Stimulated activated CD4-positive, alpha-beta T cell treated with anti-CD3 and anti-CD28 coated beads, Interleukin-2, amount 100 ng/mL, for 4 hours (primary cell): ENCODE results near the gene GATM.

Source experiments
- DNase-seq: peaks from one replicate; pipeline ENCODE4 v3.0.0-alpha.2; 2020; ENCODE audit warnings: low read depth

The GATM gene

GRCh38 chr15:45378149-45378912, at the start of gene GATM:
Gene GATM (minus strand): TSS chr15:45378544. CDS start chr15:45378453, 91 bp downstream.
- DNase-seq, result peak; percentile 39

- DNase-seq, result no peak
These were observed 48.7 kb upstream of the GATM start for GRCh38 chr15:45427085-45427484.

GRCh38 chr15:45425135-45425534, 46.8 kb upstream of the GATM start:
- DNase-seq, result no peak

GRCh38 chr15:45424429-45424828, 46.1 kb upstream of the GATM start:
- DNase-seq, result no peak

DNA sequence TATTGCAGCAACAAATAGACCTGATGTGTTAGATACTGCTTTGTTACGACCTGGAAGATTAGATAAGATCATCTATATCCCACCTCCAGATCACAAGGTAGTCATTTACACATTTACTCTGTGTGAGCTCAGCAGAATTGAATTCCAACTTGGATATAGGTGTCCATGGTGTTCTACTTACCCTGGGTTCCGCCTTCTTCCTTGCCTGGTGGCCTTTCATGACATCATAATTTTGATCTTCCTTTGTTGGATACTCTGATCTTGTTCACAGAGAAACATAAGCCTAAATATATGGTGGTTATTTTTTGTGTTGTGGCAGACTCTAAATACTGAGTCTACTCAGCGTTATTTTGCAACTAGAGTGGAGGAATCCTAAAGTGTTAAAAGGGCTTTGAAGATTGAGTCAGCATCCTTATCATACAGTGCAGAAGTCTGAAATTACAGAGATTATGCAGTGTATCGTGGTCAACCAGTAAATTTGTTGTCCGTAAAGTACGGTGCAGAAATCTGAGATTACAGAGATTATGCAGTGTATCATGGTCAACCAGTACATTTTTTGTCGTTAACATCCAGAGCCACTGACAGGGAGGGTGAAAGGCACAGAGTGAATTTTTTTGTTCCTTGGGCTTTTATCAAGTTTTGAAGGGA, 39.1 kb upstream of the GATM start:
- no peak for DNase-seq

DNA sequence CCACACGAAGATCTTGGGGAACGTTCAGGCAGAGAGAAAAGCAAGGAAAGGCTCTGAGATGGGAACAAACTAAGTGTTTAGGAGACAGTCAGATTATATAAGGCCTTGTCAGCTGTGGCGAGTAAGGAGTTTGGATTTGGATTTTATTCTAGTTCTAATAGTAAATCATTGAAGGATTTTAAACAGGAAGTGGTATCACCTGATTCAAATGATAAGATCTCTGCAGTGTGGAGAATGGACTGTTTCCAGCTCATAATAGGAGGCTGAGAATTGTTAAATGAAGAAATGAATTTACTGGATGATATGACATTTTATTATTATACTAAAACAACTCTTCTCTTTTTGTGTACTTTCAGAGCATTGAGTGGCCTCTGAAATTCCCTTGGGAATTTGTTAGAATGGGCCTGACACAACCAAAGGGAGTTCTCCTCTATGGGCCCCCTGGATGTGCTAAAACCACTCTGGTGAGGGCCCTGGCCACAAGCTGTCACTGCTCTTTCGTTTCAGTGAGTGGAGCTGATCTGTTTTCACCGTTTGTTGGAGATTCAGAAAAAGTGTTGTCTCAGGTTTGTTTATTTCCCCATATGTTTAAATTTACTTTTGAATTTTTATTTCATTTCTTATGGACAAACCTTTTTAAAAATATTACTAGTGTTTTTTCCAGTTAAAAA, 36.0 kb upstream of the GATM start:
- DNase-seq, result no peak

- no peak for DNase-seq
These were observed 31.3 kb upstream of the GATM start for GRCh38 chr15:45409596-45409995.

GRCh38 chr15:45407786-45408185, 29.4 kb upstream of the GATM start:
- no peak for DNase-seq

GRCh38 chr15:45402955-45403877, 24.9 kb upstream of the GATM start:
- DNase-seq, result no peak

- DNase-seq, result peak; percentile 93
These were observed 24.0 kb upstream of the GATM start for GRCh38 chr15:45402162-45402954.

DNA sequence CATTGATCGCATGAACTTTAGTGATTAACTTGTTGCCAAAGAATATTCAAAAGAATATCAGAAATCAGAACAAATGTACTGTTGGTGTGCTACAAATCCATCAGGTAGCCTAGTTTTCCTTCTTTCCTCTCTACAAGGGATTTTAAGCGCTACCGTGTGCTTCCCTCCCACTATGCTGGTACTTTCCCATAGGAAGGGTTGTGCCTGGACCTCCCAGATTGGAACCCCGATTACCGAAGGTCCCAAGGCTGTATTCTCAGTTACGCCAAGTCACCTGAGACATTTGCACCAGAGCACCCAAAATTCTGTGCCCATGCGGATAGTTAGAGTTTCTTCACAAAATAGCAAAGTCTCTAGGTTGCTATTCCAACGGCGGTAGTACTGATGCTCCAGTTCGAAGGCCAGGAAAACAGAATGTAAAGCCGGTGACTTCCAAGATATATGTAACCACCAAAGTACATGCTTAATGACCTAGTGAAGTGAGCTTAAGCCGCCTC, 23.4 kb upstream of the GATM start:
- no peak for DNase-seq

DNA sequence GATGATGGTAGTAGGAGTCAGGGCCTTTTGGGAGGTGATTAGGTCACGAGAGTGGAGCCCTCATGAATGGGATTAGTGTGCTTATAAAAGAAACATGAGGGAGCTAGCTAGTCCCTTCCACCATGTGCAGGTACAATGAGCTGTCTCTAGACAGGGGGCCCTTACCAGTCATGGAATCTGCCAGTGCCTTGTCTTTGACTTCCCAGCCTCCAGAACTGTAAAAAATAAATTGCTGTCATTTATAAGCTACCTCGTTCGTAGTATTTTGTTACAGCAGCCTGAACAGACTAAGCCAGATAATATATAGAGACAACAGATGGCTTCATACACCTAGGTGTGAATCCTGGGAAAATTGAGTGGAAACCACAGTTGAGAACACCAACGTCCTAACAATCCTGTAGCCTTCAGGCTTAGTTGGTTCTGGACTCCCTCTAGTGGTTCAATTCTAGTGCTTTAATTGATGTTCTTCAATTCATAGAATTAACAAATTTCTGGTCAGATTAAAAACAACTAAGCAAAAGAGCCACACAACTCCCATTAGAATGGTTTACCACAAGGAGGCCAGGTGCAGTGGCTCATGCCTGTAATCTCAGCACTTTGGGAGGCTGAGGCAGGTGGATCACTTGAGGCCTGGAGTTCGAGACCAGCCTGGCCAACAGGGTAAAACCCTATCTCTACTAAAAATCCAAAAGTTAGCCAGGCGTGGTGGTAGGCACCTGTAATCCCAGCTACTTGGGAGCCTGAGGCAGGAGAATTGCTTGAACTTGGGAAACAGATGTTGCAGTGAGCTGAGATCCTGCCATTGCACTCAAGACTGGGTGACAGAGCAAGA, 21.3 kb upstream of the GATM start:
- DNase-seq, result no peak

- no peak for DNase-seq
These were observed 18.8 kb upstream of the GATM start for GRCh38 chr15:45397116-45397665.

DNA sequence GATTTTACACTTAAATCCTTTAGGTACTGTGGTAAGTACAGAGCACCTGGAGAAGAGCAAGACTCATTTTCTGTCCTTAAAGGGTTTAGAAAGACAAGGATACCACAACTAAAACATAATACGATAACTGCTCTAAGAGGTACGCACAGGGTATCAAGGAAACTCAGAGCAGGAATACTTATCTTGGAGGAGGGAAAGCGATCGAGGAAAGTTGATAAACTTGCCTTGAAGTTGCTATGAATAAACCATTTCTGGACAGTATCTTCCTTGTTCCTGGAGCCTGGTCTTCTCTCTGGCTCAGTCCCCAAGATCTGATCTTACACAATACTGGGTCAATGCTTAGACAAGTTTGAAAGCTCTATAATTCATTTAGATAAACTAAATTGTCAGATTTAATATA, 17.6 kb upstream of the GATM start:
- DNase-seq, result no peak

DNA sequence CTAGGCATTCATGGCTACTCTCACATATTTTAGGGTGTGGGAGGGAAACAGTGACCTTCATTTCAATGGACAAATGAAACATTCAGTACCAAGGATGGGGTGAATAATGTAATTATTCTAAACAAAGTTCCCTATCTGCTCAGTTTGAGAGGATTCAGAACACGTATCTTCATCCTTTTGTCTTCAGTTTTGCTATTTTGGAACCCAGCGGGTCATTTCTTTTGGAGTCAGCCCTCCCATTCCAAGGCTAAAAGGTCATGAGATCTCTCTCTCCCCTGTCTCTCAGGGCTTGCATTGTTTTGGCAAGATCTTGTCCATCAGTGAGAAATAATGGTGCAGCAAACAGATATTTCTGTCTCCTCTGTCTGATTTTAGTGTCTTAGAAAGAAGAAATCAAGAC, 16.3 kb upstream of the GATM start:
- no peak for DNase-seq

DNA sequence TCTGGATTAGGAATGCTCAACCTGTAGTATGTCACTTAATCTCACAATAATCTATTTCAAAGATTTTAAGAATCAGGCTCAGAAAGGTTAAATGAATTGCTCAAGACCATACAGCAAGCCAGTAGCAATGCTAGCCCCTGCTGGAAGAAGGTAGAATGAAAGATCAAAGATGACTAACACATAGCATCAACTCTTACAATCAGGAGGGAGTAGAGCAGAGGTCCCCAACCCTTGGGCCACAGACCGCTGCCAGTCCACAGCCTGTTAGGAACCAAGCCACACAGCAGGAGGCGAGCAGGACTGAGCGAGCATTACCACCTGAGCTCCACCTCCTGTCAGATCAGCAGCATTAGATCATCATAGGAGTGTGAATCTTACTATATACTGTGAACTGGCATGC, 15.5 kb upstream of the GATM start:
- no peak for DNase-seq

GRCh38 chr15:45392584-45392855, 14.2 kb upstream of the GATM start:
- no peak for DNase-seq

- DNase-seq, result no peak
These were observed 13.6 kb upstream of the GATM start for GRCh38 chr15:45391746-45392583.

DNA sequence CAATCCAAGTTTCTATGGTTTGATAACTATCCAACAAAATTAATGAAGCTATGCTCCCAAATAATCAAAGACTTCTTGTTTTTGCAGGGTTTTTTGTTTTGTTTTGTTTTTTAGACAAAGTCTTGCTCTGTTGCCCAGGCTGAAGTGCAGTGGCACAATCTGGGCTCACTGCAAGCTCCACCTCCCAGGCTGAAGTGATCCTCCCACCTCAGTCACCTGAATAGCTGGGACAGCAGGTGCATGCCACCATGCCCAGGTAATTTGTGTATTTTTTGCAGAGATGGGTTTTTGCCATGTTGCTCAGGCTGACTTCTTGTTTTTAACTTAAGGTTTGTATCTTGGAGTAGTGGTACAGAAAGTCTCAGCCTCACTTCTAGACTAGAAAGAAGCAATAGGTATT, 11.0 kb upstream of the GATM start:
- no peak for DNase-seq
